H1 (cell line): ENCODE data around the gene SDHAF2. TPM values are rescaled to one million over a fixed set of nuclear protein-coding genes. Genes with fewer than 3 reads are reported as not detected.
A peak's percentile ranks its signal among the peaks of the same experiment; 100 is the strongest.

Experiments used
- CTCF ChIA-PET: fragments of 300-600 bp; sonication (Branson Sonifier 250); formaldehyde crosslinking; loops from one replicate; lab custom pipeline; 2021; ENCODE audit not compliant: partially characterized antibody; lab: Charles Lee
- POLR2A ChIA-PET: fragments of 300-600 bp; sonication (Branson Sonifier 250); formaldehyde crosslinking; loops from one replicate; lab custom pipeline; 2021; ENCODE audit warnings: inconsistent platforms; ENCODE audit not compliant: partially characterized antibody; lab: Charles Lee
- DNase-seq, 2 experiments: peaks; one replicate each; pipeline versions ENCODE4 v3.0.0 to v3.0.0-alpha.2; 2010 to 2022; ENCODE audit warnings: low spot score in 2 of 2, low read depth in 1 of 2, mixed read lengths in 1 of 2
- FAIRE-seq: peaks from 2 replicates; lab custom pipeline; 2011; peaks lifted over from hg19 to GRCh38; lab: Jason Lieb, UNC
- H2AFZ ChIP-seq: 2 replicates; pipeline ENCODE4 v1.8.1; 2012; ENCODE audit warnings: low read length, inconsistent platforms
- H2AK5ac ChIP-seq: 2 replicates; pipeline ENCODE4 v1.6.1; 2013; ENCODE audit warnings: low read depth, low read length
- H2BK120ac ChIP-seq: replicated peaks from 2 replicates; pipeline ENCODE3; 2013; ENCODE audit warnings: low read depth, low read length, inconsistent platforms
- H2BK12ac ChIP-seq: 2 replicates; pipeline ENCODE4 v1.6.1; 2013; ENCODE audit warnings: low read depth, low read length
- H2BK15ac ChIP-seq: 2 replicates; pipeline ENCODE4 v1.6.1; 2013; ENCODE audit warnings: low read length
- H2BK20ac ChIP-seq: 2 replicates; pipeline ENCODE4 v1.6.1; 2013; ENCODE audit warnings: low read length
- H2BK5ac ChIP-seq: 2 replicates; pipeline ENCODE4 v1.6.1; 2013; ENCODE audit warnings: low read depth, low read length
- H3K14ac ChIP-seq: 2 replicates; pipeline ENCODE4 v1.6.1; 2013; ENCODE audit warnings: inconsistent platforms; ENCODE audit not compliant: insufficient read length
- H3K18ac ChIP-seq: 2 replicates; pipeline ENCODE4 v1.6.1; 2013; ENCODE audit warnings: low read length; ENCODE audit errors: extremely low read depth
- H3K23ac ChIP-seq: 2 replicates; pipeline ENCODE4 v1.6.1; 2013; ENCODE audit warnings: inconsistent platforms; ENCODE audit not compliant: insufficient read length
- H3K23me2 ChIP-seq: 2 replicates; pipeline ENCODE4 v1.6.1; 2013; ENCODE audit warnings: low read depth, low read length
- H3K27ac ChIP-seq: 2 replicates; pipeline ENCODE4 v1.6.1; 2011; ENCODE audit warnings: low read depth, low read length, inconsistent platforms
- H3K27me3 ChIP-seq, 4 experiments: replicated peaks in 1 of 4; 1 replicate in 1 of 4; 2 replicates in 3 of 4; pipeline versions ENCODE4 v1.6.1 to v1.8.1; 2011 to 2013; ENCODE audit warnings: low read length in 3 of 4, mild to moderate bottlenecking in 3 of 4, inconsistent platforms in 2 of 4, mixed read lengths in 2 of 4, moderate library complexity in 1 of 4; ENCODE audit not compliant: control insufficient read depth in 3 of 4, insufficient read depth in 3 of 4; ENCODE audit errors: extremely low read depth in 1 of 4
- H3K36me3 ChIP-seq, 4 experiments: 2 replicates each; pipeline versions ENCODE4 v1.6.1 to v1.8.1; 2011 to 2013; ENCODE audit warnings: mild to moderate bottlenecking in 4 of 4, low read length in 3 of 4, moderate library complexity in 2 of 4, control low read depth in 1 of 4, inconsistent platforms in 1 of 4; ENCODE audit not compliant: insufficient read depth in 4 of 4, control insufficient read depth in 2 of 4
- H3K4ac ChIP-seq: replicated peaks from 2 replicates; pipeline ENCODE3; 2013; ENCODE audit warnings: low read length, low read depth, mixed read lengths, inconsistent platforms; ENCODE audit not compliant: insufficient read length
- H3K4me1 ChIP-seq, 4 experiments: replicated peaks in 1 of 4; 1 replicate in 1 of 4; 2 replicates in 3 of 4; pipeline versions ENCODE4 v1.6.1 to v1.8.1; 2011 to 2013; ENCODE audit warnings: low read length in 3 of 4, inconsistent platforms in 2 of 4, mixed read lengths in 1 of 4; ENCODE audit not compliant: insufficient read depth in 4 of 4, control insufficient read depth in 3 of 4
- H3K4me2 ChIP-seq, 2 experiments: 2 replicates each; pipeline versions ENCODE4 v1.6.1 to v1.8.1; 2011 to 2013; ENCODE audit warnings: low read depth in 2 of 2, low read length in 2 of 2, control low read depth in 1 of 2, inconsistent platforms in 1 of 2, mild to moderate bottlenecking in 1 of 2; ENCODE audit not compliant: insufficient read depth in 1 of 2
- H3K4me3 ChIP-seq, 4 experiments: fragments of 200-600, 300-600 bp in 1 of 4; sonication (generic), shearing (Covaris generic), sonication (Bioruptor Twin) in 1 of 4; 2 replicates each; pipeline versions ENCODE4 v1.5.1 to v1.8.1; 2011 to 2016; ENCODE audit warnings: low read length in 4 of 4, low read depth in 3 of 4, control low read depth in 2 of 4, inconsistent platforms in 2 of 4, mild to moderate bottlenecking in 2 of 4, mixed read lengths in 1 of 4, moderate library complexity in 1 of 4; ENCODE audit not compliant: insufficient read depth in 2 of 4; ENCODE audit errors: extremely low read depth in 1 of 4
- H3K56ac ChIP-seq: replicated peaks from 2 replicates; pipeline ENCODE3; 2013; ENCODE audit warnings: low read depth, mild to moderate bottlenecking, mixed read lengths, low read length, inconsistent platforms; ENCODE audit not compliant: insufficient read length
- H3K79me1 ChIP-seq: 2 replicates; pipeline ENCODE4 v1.6.1; 2013; ENCODE audit warnings: low read depth, low read length, control low read depth
- H3K79me2 ChIP-seq, 2 experiments: 2 replicates each; pipeline versions ENCODE4 v1.6.1 to v1.8.1; 2012 to 2013; ENCODE audit warnings: low read length in 2 of 2, mild to moderate bottlenecking in 2 of 2, inconsistent platforms in 1 of 2; ENCODE audit not compliant: insufficient read depth in 2 of 2, control insufficient read depth in 1 of 2
- H3K9ac ChIP-seq, 4 experiments: replicated peaks in 1 of 4; 1 replicate in 1 of 4; 2 replicates in 3 of 4; pipeline versions ENCODE4 v1.6.1 to v1.8.1; 2011 to 2013; ENCODE audit warnings: low read depth in 3 of 4, low read length in 3 of 4, control low read depth in 2 of 4, mild to moderate bottlenecking in 2 of 4, moderate library complexity in 2 of 4, inconsistent platforms in 1 of 4; ENCODE audit errors: extremely low read depth in 1 of 4
- H3K9me3 ChIP-seq, 2 experiments: 2 replicates each; pipeline versions ENCODE4 v1.6.1 to v1.8.1; 2012 to 2013; ENCODE audit warnings: mild to moderate bottlenecking in 2 of 2, moderate library complexity in 2 of 2, control low read depth in 1 of 2, inconsistent platforms in 1 of 2, low read depth in 1 of 2, low read length in 1 of 2, mixed read lengths in 1 of 2; ENCODE audit not compliant: insufficient read depth in 2 of 2
- H4K20me1 ChIP-seq, 2 experiments: replicated peaks in 1 of 2; 2 replicates each; pipeline versions ENCODE3 to v1.8.1; 2011 to 2013; ENCODE audit warnings: inconsistent platforms in 2 of 2, low read length in 2 of 2, mild to moderate bottlenecking in 1 of 2; ENCODE audit not compliant: insufficient read depth in 2 of 2, control insufficient read depth in 1 of 2
- H4K5ac ChIP-seq: 2 replicates; pipeline ENCODE4 v1.6.1; 2013; ENCODE audit warnings: low read length, low read depth, mixed read lengths, inconsistent platforms; ENCODE audit not compliant: insufficient read length
- H4K8ac ChIP-seq: 2 replicates; pipeline ENCODE4 v1.8.0; 2013; ENCODE audit warnings: mild to moderate bottlenecking, moderate library complexity, low read length, inconsistent platforms; ENCODE audit not compliant: insufficient read depth; ENCODE audit errors: extremely low read depth
- H4K91ac ChIP-seq: replicated peaks from 2 replicates; pipeline ENCODE3; 2013; ENCODE audit warnings: low read length, mixed read lengths, inconsistent platforms; ENCODE audit not compliant: insufficient read length
- CEBPB ChIP-seq: IDR thresholded peaks from 2 replicates; pipeline ENCODE4 v1.6.1; 2012; ENCODE audit warnings: low read depth, low read length
- CTCF ChIP-seq, 3 experiments: IDR thresholded peaks; 1 replicate in 2 of 3; 2 replicates in 1 of 3; pipeline versions ENCODE4 v1.5.1 to v1.6.1; 2011; ENCODE audit warnings: low read length in 3 of 3, mild to moderate bottlenecking in 3 of 3, inconsistent platforms in 2 of 3, low read depth in 1 of 3, moderate library complexity in 1 of 3; ENCODE audit not compliant: insufficient read depth in 1 of 3; ENCODE audit errors: control extremely low read depth in 1 of 3
- E2F6 ChIP-seq: IDR thresholded peaks from 2 replicates; pipeline ENCODE4 v1.6.1; 2012; ENCODE audit warnings: inconsistent platforms
- KDM5A ChIP-seq: fragments of 200-600 bp; IDR thresholded peaks from 2 replicates; pipeline ENCODE4 v1.7.1; 2012; ENCODE audit warnings: mild to moderate bottlenecking, low read length, inconsistent platforms, mixed read lengths
- RBBP5 ChIP-seq: IDR thresholded peaks from 2 replicates; pipeline ENCODE4 v1.7.1; 2012; ENCODE audit warnings: low read depth, mild to moderate bottlenecking, inconsistent platforms, low read length, moderate library complexity, borderline replicate concordance
- SP2 ChIP-seq: IDR thresholded peaks from 2 replicates; pipeline ENCODE4 v1.6.1; 2012; ENCODE audit warnings: mild to moderate bottlenecking, low read length, inconsistent platforms
- SRF ChIP-seq: IDR thresholded peaks from 2 replicates; pipeline ENCODE4 v1.6.1; 2011; ENCODE audit warnings: mild to moderate bottlenecking, low read depth, low read length, moderate library complexity
- TAF1 ChIP-seq: IDR thresholded peaks from 2 replicates; pipeline ENCODE4 v1.6.1; 2011; ENCODE audit warnings: mild to moderate bottlenecking, low read depth, low read length
- TBP ChIP-seq: IDR thresholded peaks from 2 replicates; pipeline ENCODE4 v1.6.1; 2011; ENCODE audit warnings: low read depth, low read length, improper control_type of control experiment
- WGBS, 2 experiments: shearing (Covaris generic) in 1 of 2; methylation state at CpG; one replicate each; pipeline versions ENCODE4 v1.1.6 to v1.1.7; 2013 to 2015; ENCODE audit warnings: low lambda C conversion rate in 2 of 2, mixed read lengths in 2 of 2, inconsistent platforms in 1 of 2, low coverage in 1 of 2, missing lambda C conversion rate in 1 of 2; ENCODE audit not compliant: insufficient replicate concordance in 2 of 2, insufficient coverage in 1 of 2, insufficient read length in 1 of 2; ENCODE audit errors: extremely low coverage in 1 of 2, missing lambda C conversion rate in 1 of 2; 5-methylcytosine and 5-hydroxymethylcytosine counted together
- polyA plus RNA-seq, 7 experiments: library from polyadenylated mRNA; depleted of rRNA in 3 of 7; stranded (reverse) in 5 of 7; unstranded in 2 of 7; fragments of >200 nt in 5 of 7; fragments of 200-250 nt in 2 of 7; gene quantifications; 1 replicate in 5 of 7; 2 replicates in 1 of 7; 4 replicates in 1 of 7; pipeline versions ENCODE4 v1.2.1 to v1.2.3, GENCODE V29; 2011 to 2013; ENCODE audit warnings: missing spikeins in 2 of 7, mixed read lengths in 2 of 7
- total RNA-seq: library from RNA; stranded (reverse); fragmentation: NEBNext Ultra II Directional; extraction: Animal tissue kit (Norgen Biotek cat#: 25700); gene quantifications from 2 replicates; pipeline ENCODE4 v1.2.1, GENCODE V29; 2021

SDHAF2 gene
- total and polyA plus RNA-seq, 2 of the 8 experiments (the other 6 are each of a cell fraction or from before 2014, with no cell fraction given) = 41.0 to 114 TPM

- Histone ChIP-seq H3K27me3 (peaks cover 0 to 8% (median 3%) of the 10 kb centered on the region in 4 experiments; a peak in 3 of 7 replicates), H3K79me2 (no peaks in the 10 kb centered on the region), H3K4me3 (no peak overlapping the region), H2BK5ac (0 out of 2 replicates have a peak overlapping the region, but pooled peaks have one; percentile 12), H4K20me1 (peaks cover 0 to 9% of the 10 kb centered on the region in 2 experiments), H2BK15ac (no peak overlapping the region; the same call in 1 of the 2 replicates), H4K5ac (no peak overlapping the region), H3K4ac (no peak overlapping the region), H3K79me1 (no peaks in the 10 kb centered on the region), H2BK12ac (no peak overlapping the region), H3K23me2 (peaks cover 12% of the 10 kb centered on the region; the same call in 1 of the 2 replicates), H3K18ac (no peak overlapping the region), H3K9ac (no peak overlapping the region), H3K23ac (no peak overlapping the region), H2BK120ac (no peak overlapping the region), H3K27ac (no peak overlapping the region), H3K9me3 (no peaks in the 10 kb centered on the region), H4K8ac (no peak overlapping the region), H4K91ac (no peak overlapping the region), H2AFZ (no peak overlapping the region), H3K4me2 (no peak overlapping the region), H2BK20ac (0 out of 2 replicates have a peak overlapping the region, but pooled peaks have one; percentile 2), H3K56ac (no peak overlapping the region), H3K4me1 (peaks cover 2 to 12% (median 6%) of the 10 kb centered on the region in 4 experiments), H3K36me3 (no peaks in the 10 kb centered on the region), H2AK5ac (no peak overlapping the region), H3K14ac (no peak overlapping the region)
- FAIRE-seq (no peak), DNase-seq (no peak)
- WGBS, 2 experiments = 80% methylated on average over 9 of the region's 9 CpGs; no CpG with 5 or more reads in 1 of the 2 experiments
- no peak for TF ChIP-seq SRF
- no peak for TF ChIP-seq E2F6
- no peak for TF ChIP-seq CTCF (IDR thresholded peaks at IDR 0.05; ENCODE audit: control extremely low read depth in 1 of 3, insufficient read depth in 1 of 3, low read depth in 1 of 3, low read length in 3 of 3)
- TF ChIP-seq KDM5A = no peak
- TF ChIP-seq TBP = no peak
- TF ChIP-seq CEBPB = no peak
- no peak for TF ChIP-seq SP2
- no peak for TF ChIP-seq RBBP5
- TF ChIP-seq TAF1 = no peak
- POLR2A ChIA-PET = interaction anchor here (1.1 to 1.6 kb wide), 3 partner anchors 8 to 23 kb away, joined by 3 to 6 read pairs (median 4); no protein-coding TSS in a partner anchor
- CTCF ChIA-PET = interaction anchor here (0.8 to 57.8 kb wide), 11 partner anchors 9 to 132 kb away, joined by 3 to 2106 read pairs (median 3); partner anchors contain the start of gene LRRC10B
Measured at GRCh38 chr11:61494381-61494961, 64.5 kb downstream of the SDHAF2 start.
